ENCODE results near the gene S100A7A.

DNA sequence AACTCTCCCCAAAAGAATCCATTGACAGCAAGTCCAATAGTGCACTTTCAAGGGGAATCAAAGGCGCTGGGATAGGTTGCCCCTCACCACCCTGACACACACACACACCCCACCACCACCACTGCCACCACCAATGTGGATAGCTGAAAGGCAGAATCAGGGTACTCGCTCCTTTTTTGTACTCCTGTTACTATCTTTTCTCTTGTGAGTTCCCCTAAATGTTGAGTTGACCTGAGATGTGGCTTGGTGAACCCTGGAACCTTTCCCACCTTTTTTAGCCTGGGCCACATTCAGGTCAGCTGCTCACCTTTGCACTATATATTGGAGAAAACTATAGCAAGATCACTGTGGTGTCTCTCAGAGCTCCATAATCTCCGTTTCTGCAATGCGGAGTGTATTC is 29.3 kb upstream of the S100A7A start:
- TF ChIP-seq, protein P1, sequence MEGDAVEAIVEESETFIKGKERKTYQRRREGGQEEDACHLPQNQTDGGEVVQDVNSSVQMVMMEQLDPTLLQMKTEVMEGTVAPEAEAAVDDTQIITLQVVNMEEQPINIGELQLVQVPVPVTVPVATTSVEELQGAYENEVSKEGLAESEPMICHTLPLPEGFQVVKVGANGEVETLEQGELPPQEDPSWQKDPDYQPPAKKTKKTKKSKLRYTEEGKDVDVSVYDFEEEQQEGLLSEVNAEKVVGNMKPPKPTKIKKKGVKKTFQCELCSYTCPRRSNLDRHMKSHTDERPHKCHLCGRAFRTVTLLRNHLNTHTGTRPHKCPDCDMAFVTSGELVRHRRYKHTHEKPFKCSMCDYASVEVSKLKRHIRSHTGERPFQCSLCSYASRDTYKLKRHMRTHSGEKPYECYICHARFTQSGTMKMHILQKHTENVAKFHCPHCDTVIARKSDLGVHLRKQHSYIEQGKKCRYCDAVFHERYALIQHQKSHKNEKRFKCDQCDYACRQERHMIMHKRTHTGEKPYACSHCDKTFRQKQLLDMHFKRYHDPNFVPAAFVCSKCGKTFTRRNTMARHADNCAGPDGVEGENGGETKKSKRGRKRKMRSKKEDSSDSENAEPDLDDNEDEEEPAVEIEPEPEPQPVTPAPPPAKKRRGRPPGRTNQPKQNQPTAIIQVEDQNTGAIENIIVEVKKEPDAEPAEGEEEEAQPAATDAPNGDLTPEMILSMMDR (IDR thresholded peaks at IDR 0.05) = no peak
- no peak for TF ChIP-seq POLR2AphosphoS5 (IDR thresholded peaks at IDR 0.05; ENCODE audit: low read depth, low read length)
- TF ChIP-seq SMC3 (IDR thresholded peaks at IDR 0.05; ENCODE audit: low read depth, low read length) = no peak
- no peak for TF ChIP-seq GABPA (IDR thresholded peaks at IDR 0.05; ENCODE audit: low read depth)
- no peak for TF ChIP-seq EZH2phosphoT487 (IDR thresholded peaks at IDR 0.05; ENCODE audit: borderline replicate concordance, low read depth)
- TF ChIP-seq JUND (IDR thresholded peaks at IDR 0.05) = no peak
- no peak for TF ChIP-seq TAF1 (IDR thresholded peaks at IDR 0.05; ENCODE audit: borderline replicate concordance, low read depth, low read length)
- TF ChIP-seq TCF12 (IDR thresholded peaks at IDR 0.05) = no peak
- no peak for TF ChIP-seq RFX5 (IDR thresholded peaks at IDR 0.05; ENCODE audit: low read length)
- TF ChIP-seq, protein P2, sequence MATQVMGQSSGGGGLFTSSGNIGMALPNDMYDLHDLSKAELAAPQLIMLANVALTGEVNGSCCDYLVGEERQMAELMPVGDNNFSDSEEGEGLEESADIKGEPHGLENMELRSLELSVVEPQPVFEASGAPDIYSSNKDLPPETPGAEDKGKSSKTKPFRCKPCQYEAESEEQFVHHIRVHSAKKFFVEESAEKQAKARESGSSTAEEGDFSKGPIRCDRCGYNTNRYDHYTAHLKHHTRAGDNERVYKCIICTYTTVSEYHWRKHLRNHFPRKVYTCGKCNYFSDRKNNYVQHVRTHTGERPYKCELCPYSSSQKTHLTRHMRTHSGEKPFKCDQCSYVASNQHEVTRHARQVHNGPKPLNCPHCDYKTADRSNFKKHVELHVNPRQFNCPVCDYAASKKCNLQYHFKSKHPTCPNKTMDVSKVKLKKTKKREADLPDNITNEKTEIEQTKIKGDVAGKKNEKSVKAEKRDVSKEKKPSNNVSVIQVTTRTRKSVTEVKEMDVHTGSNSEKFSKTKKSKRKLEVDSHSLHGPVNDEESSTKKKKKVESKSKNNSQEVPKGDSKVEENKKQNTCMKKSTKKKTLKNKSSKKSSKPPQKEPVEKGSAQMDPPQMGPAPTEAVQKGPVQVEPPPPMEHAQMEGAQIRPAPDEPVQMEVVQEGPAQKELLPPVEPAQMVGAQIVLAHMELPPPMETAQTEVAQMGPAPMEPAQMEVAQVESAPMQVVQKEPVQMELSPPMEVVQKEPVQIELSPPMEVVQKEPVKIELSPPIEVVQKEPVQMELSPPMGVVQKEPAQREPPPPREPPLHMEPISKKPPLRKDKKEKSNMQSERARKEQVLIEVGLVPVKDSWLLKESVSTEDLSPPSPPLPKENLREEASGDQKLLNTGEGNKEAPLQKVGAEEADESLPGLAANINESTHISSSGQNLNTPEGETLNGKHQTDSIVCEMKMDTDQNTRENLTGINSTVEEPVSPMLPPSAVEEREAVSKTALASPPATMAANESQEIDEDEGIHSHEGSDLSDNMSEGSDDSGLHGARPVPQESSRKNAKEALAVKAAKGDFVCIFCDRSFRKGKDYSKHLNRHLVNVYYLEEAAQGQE (IDR thresholded peaks at IDR 0.05; ENCODE audit: low read depth, low read length) = no peak
